ENCODE measurements around the gene ZNF276. TPM values are rescaled to one million over a fixed set of nuclear protein-coding genes. Genes with fewer than 3 reads are reported as not detected.

The ZNF276 gene
- total RNA-seq, 4 donors from 2014 or later = 10.9 to 39.6 (median 22.2) TPM

DNA sequence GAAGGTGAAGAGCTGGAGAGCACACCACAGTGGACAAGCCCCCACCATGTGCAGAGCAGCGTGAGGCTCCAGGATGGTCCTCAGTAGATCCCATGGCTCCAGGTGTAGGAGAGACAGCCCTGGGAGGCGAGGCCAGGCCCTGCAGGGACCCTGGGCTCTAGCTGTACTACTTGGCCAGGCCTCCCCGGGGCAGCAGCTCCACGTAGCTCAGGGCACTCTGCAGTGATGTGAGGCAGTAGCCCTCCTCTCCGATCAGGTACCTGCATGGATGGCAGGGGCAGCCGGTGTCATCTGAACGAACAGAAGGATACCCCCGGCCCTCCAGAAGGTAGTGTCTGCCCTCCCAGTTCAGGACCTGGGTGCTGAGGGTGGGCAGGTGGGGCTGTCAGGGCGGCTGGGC is 13.6 kb upstream of the ZNF276 start:
- TF ChIP-seq, protein P1, sequence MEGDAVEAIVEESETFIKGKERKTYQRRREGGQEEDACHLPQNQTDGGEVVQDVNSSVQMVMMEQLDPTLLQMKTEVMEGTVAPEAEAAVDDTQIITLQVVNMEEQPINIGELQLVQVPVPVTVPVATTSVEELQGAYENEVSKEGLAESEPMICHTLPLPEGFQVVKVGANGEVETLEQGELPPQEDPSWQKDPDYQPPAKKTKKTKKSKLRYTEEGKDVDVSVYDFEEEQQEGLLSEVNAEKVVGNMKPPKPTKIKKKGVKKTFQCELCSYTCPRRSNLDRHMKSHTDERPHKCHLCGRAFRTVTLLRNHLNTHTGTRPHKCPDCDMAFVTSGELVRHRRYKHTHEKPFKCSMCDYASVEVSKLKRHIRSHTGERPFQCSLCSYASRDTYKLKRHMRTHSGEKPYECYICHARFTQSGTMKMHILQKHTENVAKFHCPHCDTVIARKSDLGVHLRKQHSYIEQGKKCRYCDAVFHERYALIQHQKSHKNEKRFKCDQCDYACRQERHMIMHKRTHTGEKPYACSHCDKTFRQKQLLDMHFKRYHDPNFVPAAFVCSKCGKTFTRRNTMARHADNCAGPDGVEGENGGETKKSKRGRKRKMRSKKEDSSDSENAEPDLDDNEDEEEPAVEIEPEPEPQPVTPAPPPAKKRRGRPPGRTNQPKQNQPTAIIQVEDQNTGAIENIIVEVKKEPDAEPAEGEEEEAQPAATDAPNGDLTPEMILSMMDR (IDR thresholded peaks at IDR 0.05; ENCODE audit: low read depth) = no peak

DNA sequence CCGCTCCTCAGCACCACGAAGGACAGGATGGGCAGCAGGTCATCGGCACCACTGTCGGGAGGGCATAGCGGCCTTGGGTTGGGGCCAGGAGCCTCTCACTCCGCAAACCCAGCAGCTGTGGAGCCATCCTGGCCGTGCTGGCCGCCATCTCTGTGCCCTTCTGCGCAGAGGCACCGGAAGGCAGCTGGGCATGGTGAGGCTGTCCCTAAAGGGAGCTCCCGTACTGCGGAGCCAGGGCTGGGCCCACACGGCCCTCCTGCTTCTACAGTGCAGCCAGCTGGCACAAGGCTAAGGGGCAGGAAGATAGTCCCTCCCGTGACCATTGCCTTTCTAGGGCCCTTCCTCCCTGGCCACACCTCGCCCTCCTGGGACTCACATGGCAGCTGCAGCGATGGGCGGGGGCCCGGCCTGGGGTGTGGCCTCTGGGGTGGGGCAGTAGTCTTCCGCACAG is 12.8 kb upstream of the ZNF276 start:
- TF ChIP-seq, protein P1 (IDR thresholded peaks at IDR 0.05; ENCODE audit: low read depth) = no peak

DNA sequence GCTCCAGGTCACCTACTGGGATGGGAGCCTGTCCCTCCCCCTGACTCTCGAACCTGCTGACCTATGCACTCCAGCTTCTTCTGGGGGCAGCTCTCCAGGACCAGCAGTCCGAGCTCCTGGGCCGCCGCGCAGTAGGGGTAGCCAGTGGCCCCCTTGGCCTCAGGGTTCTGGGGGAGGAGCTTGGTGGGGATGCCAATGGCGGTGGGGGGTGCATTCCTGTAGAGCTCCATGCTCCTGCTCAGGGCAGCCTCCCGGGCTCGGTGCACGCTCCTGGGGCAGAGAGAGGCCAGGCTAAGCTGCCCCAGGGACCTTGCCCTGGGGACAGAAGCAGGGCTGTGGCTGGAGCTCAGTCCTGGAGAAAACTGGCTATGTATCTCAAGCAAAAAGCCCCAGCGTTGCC is 12.2 kb upstream of the ZNF276 start:
- TF ChIP-seq, protein P1 (IDR thresholded peaks at IDR 0.05; ENCODE audit: low read depth) = no peak

DNA sequence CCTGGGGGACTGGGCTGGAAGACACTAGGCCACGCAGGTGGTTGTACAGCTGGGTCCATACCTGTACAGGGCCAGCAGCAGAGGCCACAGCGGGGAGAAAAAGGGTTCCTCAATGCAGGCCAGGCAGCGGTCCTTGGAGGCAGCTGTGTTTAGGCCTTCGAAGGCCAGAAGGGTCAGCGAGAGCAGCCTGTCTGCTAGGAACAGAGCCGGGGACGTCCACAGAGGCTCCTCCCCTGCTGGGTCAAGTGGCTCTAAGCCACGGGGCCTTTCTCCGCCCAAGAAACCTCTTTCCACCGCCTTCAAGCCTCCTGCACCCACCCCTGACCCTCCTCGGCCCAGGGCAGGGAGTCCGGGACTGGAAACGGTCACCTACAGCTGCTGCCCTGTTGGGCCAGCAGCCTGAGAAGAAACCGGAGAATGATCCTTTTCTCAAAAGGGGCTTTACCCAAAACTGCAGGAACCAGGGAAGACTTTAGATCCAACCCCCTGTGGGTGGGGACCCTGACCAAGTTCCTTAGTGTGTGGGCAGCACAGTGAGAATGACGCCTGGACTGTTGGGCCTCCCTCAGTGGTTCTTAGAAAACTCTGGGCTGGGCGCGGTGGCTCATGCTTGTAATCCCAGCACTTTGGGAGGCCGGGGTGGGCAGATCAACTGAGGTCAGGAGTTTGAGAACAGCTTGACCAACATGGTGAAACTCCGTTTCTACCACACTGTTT is 11.5 kb upstream of the ZNF276 start:
- TF ChIP-seq, protein P1 (IDR thresholded peaks at IDR 0.05; ENCODE audit: low read depth) = no peak

DNA sequence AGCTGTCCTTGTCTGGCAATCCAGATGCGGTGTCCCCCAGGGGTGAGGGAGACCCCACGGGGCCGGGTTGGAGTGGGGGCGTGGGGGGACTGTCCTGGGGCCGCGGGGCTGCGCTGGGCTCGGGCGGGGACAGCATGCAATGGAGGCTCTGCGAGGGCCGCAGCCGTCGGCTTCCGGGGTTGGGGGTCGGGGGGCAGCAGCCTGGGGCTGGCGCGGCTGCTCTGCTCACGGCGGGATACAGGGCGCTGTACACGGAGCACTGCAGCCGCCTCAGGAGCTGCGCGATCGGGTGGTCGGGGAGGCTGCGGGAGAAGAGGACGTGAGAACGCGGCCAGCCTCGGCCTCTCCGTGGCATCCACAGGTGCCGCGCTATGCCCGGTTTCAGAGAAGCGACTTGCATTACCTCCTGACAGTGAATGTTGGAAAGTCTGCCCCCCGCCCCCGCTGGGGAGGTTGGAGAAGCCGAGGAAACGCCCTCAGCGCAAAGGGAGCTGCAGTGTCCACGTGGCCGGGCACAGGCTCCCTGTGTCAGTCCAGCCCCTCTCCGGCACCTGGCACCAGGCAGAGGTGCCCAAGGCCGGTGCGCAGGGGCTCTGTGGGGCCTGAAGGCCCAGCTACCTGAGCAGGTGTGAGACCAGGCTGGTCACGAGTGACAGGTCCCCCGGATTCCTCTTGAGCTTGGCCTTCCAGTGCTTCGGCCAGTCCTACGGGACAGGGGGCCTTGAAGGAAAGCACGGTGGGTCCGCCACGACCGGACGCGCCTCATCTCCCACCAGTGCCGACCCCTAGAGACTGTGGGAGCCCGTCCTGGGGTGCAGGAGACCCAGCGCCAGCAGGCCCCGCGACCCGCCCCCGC is 10.4 kb upstream of the ZNF276 start:
- TF ChIP-seq, protein P1 (IDR thresholded peaks at IDR 0.05; ENCODE audit: low read depth) = no peak

DNA sequence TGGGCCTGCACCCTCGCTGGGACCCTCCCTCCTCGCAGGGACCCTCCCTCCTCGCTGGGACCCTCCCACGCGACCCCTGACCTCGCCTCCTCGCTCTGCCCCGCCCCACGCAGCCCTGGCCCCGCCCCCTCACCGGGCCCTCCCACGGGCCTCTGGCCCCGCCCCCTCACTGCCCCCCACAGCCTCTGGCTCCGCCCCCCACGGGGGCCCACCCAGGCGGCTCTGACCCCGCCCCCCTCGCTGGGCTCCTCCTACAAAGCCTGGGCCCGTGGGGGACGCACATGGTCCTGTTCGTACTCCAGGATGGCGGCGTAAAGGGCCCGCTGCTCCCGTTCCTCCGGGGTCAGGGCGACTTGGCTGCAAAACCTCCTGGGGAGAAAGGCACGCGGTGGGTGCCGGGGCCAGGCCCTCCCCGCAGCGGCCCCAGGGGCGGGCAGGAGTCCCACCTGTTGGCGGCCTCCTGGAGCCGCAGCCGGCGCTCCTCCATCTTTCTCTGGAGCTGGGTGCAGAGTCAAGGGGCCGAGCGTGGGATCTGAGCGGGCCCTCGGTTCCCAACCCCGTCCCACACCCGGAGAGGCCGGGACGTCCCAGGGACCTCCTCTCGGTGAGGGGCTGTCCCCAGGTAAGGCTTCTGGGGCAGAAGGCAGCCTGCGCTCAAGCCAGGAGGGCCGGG is 9.6 kb upstream of the ZNF276 start:
- TF ChIP-seq, protein P1 (IDR thresholded peaks at IDR 0.05; ENCODE audit: low read depth) = no peak
